HUES6 (cell line): ENCODE results near the gene GRIN2D.

Experiments used
- H3K27ac ChIP-seq: 2 replicates; pipeline ENCODE4 v1.7.0; 2013; ENCODE audit warnings: low read depth, mild to moderate bottlenecking, low read length, inconsistent platforms
- H3K27me3 ChIP-seq: 2 replicates; pipeline ENCODE4 v1.6.1; 2013; ENCODE audit warnings: low read length; ENCODE audit not compliant: control insufficient read depth, insufficient read depth
- H3K36me3 ChIP-seq: 2 replicates; pipeline ENCODE4 v1.6.1; 2013; ENCODE audit warnings: low read length; ENCODE audit not compliant: control insufficient read depth, insufficient read depth
- H3K4me1 ChIP-seq: 2 replicates; pipeline ENCODE4 v1.6.1; 2013; ENCODE audit warnings: low read length; ENCODE audit not compliant: control insufficient read depth, insufficient read depth
- H3K4me3 ChIP-seq: 2 replicates; pipeline ENCODE4 v1.5.1; 2013; ENCODE audit warnings: low read depth, low read length
- H3K9ac ChIP-seq: one replicate; pipeline ENCODE4 v1.6.1; 2013; ENCODE audit warnings: mild to moderate bottlenecking, low read length
- H3K9me3 ChIP-seq: 2 replicates; pipeline ENCODE4 v1.6.1; 2013; ENCODE audit warnings: low read depth, low read length; ENCODE audit not compliant: control insufficient read depth, insufficient read depth

The GRIN2D gene

GRCh38 chr19:48361912-48362311 is 31.6 kb upstream of the GRIN2D start:
- Histone ChIP-seq H3K27me3 (no peaks in the 10 kb centered on the region), H3K9ac (no peak overlapping the region), H3K9me3 (no peaks in the 10 kb centered on the region), H3K36me3 (no peaks in the 10 kb centered on the region), H3K27ac (no peak overlapping the region), H3K4me3 (no peak overlapping the region), H3K4me1 (peaks cover 6% of the 10 kb centered on the region)

GRCh38 chr19:48362716-48363499 is 30.6 kb upstream of the GRIN2D start:
- Histone ChIP-seq H3K4me1 (peaks cover 6% of the 10 kb centered on the region), H3K9me3 (no peaks in the 10 kb centered on the region), H3K4me3 (peak overlapping the region; percentile 66), H3K9ac (peak overlapping the region; percentile 81), H3K36me3 (no peaks in the 10 kb centered on the region), H3K27me3 (no peaks in the 10 kb centered on the region), H3K27ac (peak overlapping the region; percentile 36; the same call in 1 of the 2 replicates)

- H3K9ac ChIP-seq, result peak overlapping the region; percentile 81
- no peaks in the 10 kb centered on the region for H3K27me3 ChIP-seq
- no peaks in the 10 kb centered on the region for H3K9me3 ChIP-seq
- peak overlapping the region; percentile 66 for H3K4me3 ChIP-seq
- peaks cover 6% of the 10 kb centered on the region for H3K4me1 ChIP-seq
- no peaks in the 10 kb centered on the region for H3K36me3 ChIP-seq
- peak overlapping the region; percentile 36; the same call in 1 of the 2 replicates for H3K27ac ChIP-seq
Observed at GRCh38 chr19:48363500-48363809, 30.0 kb upstream of the GRIN2D start.

GRCh38 chr19:48363810-48364597 is 29.5 kb upstream of the GRIN2D start, which contains the start of the genes SYNGR4 and TMEM143:
Gene SYNGR4 (plus strand): TSS chr19:48364367. CDS start chr19:48365843, 1,476 bp downstream.
Gene TMEM143 (minus strand): TSS chr19:48363940. CDS start chr19:48363920, 20 bp downstream.
- H3K9me3 ChIP-seq, result no peaks in the 10 kb centered on the region
- peak within 1 kb of the TSS; percentile 66 for H3K4me3 ChIP-seq
- no peaks in the 10 kb centered on the region for H3K36me3 ChIP-seq
- H3K9ac ChIP-seq, result peak within 1 kb of the TSS; percentile 81
- H3K4me1 ChIP-seq, result peaks cover 6% of the 10 kb centered on the region
- H3K27me3 ChIP-seq, result no peaks in the 10 kb centered on the region
- H3K27ac ChIP-seq, result peak within 1 kb of the TSS; percentile 36; the same call in 1 of the 2 replicates

- H3K9me3 ChIP-seq, result no peaks in the 10 kb centered on the region
- H3K9ac ChIP-seq, result peak overlapping the region; percentile 21
- peak overlapping the region; percentile 45 for H3K4me3 ChIP-seq
- H3K27ac ChIP-seq, result peak overlapping the region; percentile 6; the same call in 1 of the 2 replicates
- H3K27me3 ChIP-seq, result no peaks in the 10 kb centered on the region
- H3K36me3 ChIP-seq, result no peaks in the 10 kb centered on the region
- H3K4me1 ChIP-seq, result peaks cover 6% of the 10 kb centered on the region
Observed at GRCh38 chr19:48364598-48365348, 28.7 kb upstream of the GRIN2D start.

- H3K9me3 ChIP-seq, result no peaks in the 10 kb centered on the region
- peaks cover 6% of the 10 kb centered on the region for H3K4me1 ChIP-seq
- H3K4me3 ChIP-seq, result no peak overlapping the region
- no peaks in the 10 kb centered on the region for H3K27me3 ChIP-seq
- no peak overlapping the region for H3K27ac ChIP-seq
- no peak overlapping the region for H3K9ac ChIP-seq
- no peaks in the 10 kb centered on the region for H3K36me3 ChIP-seq
Observed at GRCh38 chr19:48365602-48366001, 27.9 kb upstream of the GRIN2D start.

- Histone ChIP-seq H3K27ac (no peak overlapping the region), H3K4me1 (peaks cover 4% of the 10 kb centered on the region), H3K36me3 (no peaks in the 10 kb centered on the region), H3K27me3 (no peaks in the 10 kb centered on the region), H3K4me3 (no peak overlapping the region), H3K9ac (no peak overlapping the region), H3K9me3 (no peaks in the 10 kb centered on the region)
Observed at GRCh38 chr19:48367855-48368254, 25.6 kb upstream of the GRIN2D start.

- peaks cover 3% of the 10 kb centered on the region for H3K4me1 ChIP-seq
Observed at GRCh38 chr19:48368936-48369335, 24.5 kb upstream of the GRIN2D start.

GRCh38 chr19:48370955-48371354 is 22.5 kb upstream of the GRIN2D start:
- Histone ChIP-seq H3K36me3 (no peaks in the 10 kb centered on the region), H3K9me3 (no peaks in the 10 kb centered on the region), H3K4me3 (no peak overlapping the region), H3K9ac (no peak overlapping the region), H3K27ac (no peak overlapping the region), H3K27me3 (no peaks in the 10 kb centered on the region), H3K4me1 (no peaks in the 10 kb centered on the region; the same call in 1 of the 2 replicates)

More at GRCh38 chr19:48368936-48369335, 24.5 kb upstream of the GRIN2D start:
- no peak overlapping the region for H3K4me3 ChIP-seq
- H3K27ac ChIP-seq, result no peak overlapping the region
- H3K27me3 ChIP-seq, result no peaks in the 10 kb centered on the region
- no peaks in the 10 kb centered on the region for H3K36me3 ChIP-seq
- H3K9me3 ChIP-seq, result no peaks in the 10 kb centered on the region
- H3K9ac ChIP-seq, result no peak overlapping the region

- H3K9me3 ChIP-seq, result no peaks in the 10 kb centered on the region
- H3K4me3 ChIP-seq, result no peak overlapping the region
- H3K27me3 ChIP-seq, result no peaks in the 10 kb centered on the region
- no peaks in the 10 kb centered on the region for H3K36me3 ChIP-seq
- no peaks in the 10 kb centered on the region; the same call in 1 of the 2 replicates for H3K4me1 ChIP-seq
- no peak overlapping the region for H3K27ac ChIP-seq
- no peak overlapping the region for H3K9ac ChIP-seq
Observed at GRCh38 chr19:48371367-48371766, 22.1 kb upstream of the GRIN2D start.
